ENCODE measurements around the gene TPGS2. TPM values are rescaled to one million over a fixed set of nuclear protein-coding genes. Genes with fewer than 3 reads are reported as not detected.

Gene TPGS2
- total RNA-seq, 1 experiment from 2014 or later, result 285 TPM

Other genes starting within 250 kb of the TPGS2 start
- 9.1 TPM in 2 replicates for gene KIAA1328, start 125 bp upstream of the TPGS2 start, total RNA-seq (2014; rRNA removed; shearing (Covaris generic))

Data from A172 (cell line).